Naive B cell (primary cell): Measurements from ENCODE around the gene TENM4. TPM values are rescaled to one million over a fixed set of nuclear protein-coding genes. Genes with fewer than 3 reads are reported as not detected.

Source experiments
- ATAC-seq, 2 donors: fragments of 150-1000 bp; cut with Tn5 transposase; 2 replicates each; pipeline ENCODE4 v1.10.0; 2021; ENCODE audit warnings: low read depth in 2 of 2, mild to moderate bottlenecking in 2 of 2, moderate library complexity in 2 of 2
- DNase-seq: peaks from one replicate; pipeline ENCODE4 v3.0.0; 2022
- H3K27ac Mint-ChIP-seq, 6 donors: one replicate each; pipeline ENCODE4 v1.8.0; 2020 to 2022; ENCODE audit warnings: mild to moderate bottlenecking in 6 of 6, mixed read lengths in 6 of 6, moderate library complexity in 5 of 6, inconsistent platforms in 2 of 6
- H3K27me3 Mint-ChIP-seq, 3 donors: one replicate each; pipeline ENCODE4 v1.8.0; 2021 to 2022; ENCODE audit warnings: mixed read lengths in 3 of 3, mild to moderate bottlenecking in 1 of 3
- H3K36me3 Mint-ChIP-seq, 2 donors: one replicate each; pipeline ENCODE4 v1.8.0; 2020 to 2022; ENCODE audit warnings: mixed read lengths in 2 of 2, inconsistent platforms in 1 of 2, mild to moderate bottlenecking in 1 of 2
- H3K4me1 Mint-ChIP-seq, 3 donors: one replicate each; pipeline ENCODE4 v1.8.0; 2020 to 2022; ENCODE audit warnings: mixed read lengths in 3 of 3, inconsistent platforms in 1 of 3, mild to moderate bottlenecking in 1 of 3, moderate library complexity in 1 of 3
- H3K4me3 Mint-ChIP-seq, 8 donors: one replicate each; pipeline ENCODE4 v1.8.0; 2020 to 2022; ENCODE audit warnings: mild to moderate bottlenecking in 8 of 8, mixed read lengths in 8 of 8, moderate library complexity in 8 of 8, inconsistent platforms in 2 of 8
- H3K9me3 Mint-ChIP-seq, 7 donors: one replicate each; pipeline ENCODE4 v1.8.0; 2020 to 2022; ENCODE audit warnings: mixed read lengths in 7 of 7, mild to moderate bottlenecking in 5 of 7, inconsistent platforms in 2 of 7, moderate library complexity in 1 of 7
- polyA plus RNA-seq, 6 donors: library from polyadenylated mRNA; unstranded; fragments of 300-500 nt; fragmentation: Illumina TruSeq; gene quantifications; one replicate each; pipeline ENCODE4 v1.2.3, GENCODE V29; 2021; ENCODE audit warnings: low read depth in 6 of 6

TENM4 gene
- polyA plus RNA-seq, 6 donors from 2014 or later, result 3.8 TPM; not detected in 5

DNA sequence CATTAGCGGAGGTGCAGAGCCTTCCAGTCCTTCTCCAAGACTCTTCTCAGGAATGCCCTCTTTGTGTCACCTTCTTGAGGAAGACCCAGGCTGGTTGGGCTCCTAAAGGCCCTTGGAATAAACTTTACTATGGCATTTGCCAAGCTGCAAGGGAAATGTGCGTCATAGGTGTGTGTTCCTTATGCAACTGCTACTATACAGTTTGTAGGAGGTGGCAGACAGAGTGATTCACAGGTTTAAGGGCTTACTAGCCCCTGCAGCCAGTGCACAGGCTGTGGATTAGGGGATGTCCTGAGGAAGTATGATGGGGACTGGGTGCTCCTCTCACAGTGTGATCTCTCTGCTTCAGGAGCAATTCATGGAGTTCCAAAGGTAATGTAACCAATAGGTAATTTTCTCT is 74.6 kb downstream of the TENM4 start:
- no peak overlapping the region for H3K27ac Mint-ChIP-seq
- DNase-seq (no peak), ATAC-seq (no peak)
- H3K27me3 Mint-ChIP-seq, result peaks cover 11 to 28% (median 20%) of the 10 kb centered on the region in 3 donors
- H3K4me3 Mint-ChIP-seq, result no peak overlapping the region
- H3K36me3 Mint-ChIP-seq, result peaks cover 0 to 3% of the 10 kb centered on the region in 2 donors
- no peaks in the 10 kb centered on the region for H3K4me1 Mint-ChIP-seq
- H3K9me3 Mint-ChIP-seq, result no peaks in the 10 kb centered on the region

DNA sequence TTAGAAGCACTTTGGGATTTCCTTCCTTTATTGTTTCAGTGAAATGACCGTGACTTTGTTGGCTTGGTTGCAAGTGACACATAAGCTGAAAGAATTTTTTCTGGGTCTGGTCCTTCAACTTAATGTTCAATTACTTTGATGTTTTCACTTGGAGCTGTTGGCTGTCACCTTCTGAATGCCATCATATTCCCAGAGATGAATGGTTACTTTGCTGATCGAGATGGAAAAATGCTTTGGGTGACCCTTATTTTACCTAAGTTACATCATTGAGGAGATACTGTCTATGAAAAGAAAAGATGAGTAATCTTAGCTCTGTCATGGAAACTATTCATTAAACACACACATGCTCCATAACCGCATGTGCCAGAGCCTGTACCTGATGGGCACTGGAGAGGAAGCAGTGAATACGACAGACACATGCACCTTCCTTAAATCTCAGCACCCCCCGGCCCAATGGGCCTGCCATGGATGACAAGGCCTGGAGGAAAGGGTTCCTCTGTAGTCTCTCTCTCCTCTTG is 76.9 kb downstream of the TENM4 start:
- Mint-ChIP-seq H3K4me1 (no peaks in the 10 kb centered on the region), H3K27ac (no peak overlapping the region), H3K9me3 (no peaks in the 10 kb centered on the region), H3K4me3 (no peak overlapping the region), H3K27me3 (peaks cover 6 to 20% (median 14%) of the 10 kb centered on the region in 3 donors), H3K36me3 (peaks cover 0 to 3% of the 10 kb centered on the region in 2 donors)
- ATAC-seq (no peak), DNase-seq (no peak)

DNA sequence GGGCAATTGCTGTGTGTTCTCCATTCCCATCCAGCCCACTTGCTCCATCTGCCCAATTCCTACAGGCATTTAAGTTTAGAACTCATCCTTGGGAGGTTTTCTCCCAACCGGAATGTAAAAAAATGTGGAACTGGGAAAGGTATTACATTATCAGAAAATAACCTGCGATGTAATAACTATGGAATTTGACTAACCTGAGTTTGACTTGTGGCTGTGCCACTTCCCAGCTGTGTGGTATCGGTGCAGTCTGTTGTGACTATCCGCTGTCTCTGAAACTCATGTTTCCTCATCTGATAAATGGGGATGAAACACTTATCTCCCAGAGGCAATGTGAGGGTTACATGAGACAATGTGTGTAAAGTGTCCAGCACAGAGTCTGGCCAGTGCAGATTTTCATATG is 77.6 kb downstream of the TENM4 start:
- H3K36me3 Mint-ChIP-seq, result peaks cover 0 to 3% of the 10 kb centered on the region in 2 donors
- peaks cover 6 to 21% (median 14%) of the 10 kb centered on the region in 3 donors for H3K27me3 Mint-ChIP-seq
- H3K9me3 Mint-ChIP-seq, result no peaks in the 10 kb centered on the region
- ATAC-seq, result no peak
- H3K4me1 Mint-ChIP-seq, result no peaks in the 10 kb centered on the region
- no peak overlapping the region for H3K27ac Mint-ChIP-seq
- no peak overlapping the region for H3K4me3 Mint-ChIP-seq
- no peak for DNase-seq

DNA sequence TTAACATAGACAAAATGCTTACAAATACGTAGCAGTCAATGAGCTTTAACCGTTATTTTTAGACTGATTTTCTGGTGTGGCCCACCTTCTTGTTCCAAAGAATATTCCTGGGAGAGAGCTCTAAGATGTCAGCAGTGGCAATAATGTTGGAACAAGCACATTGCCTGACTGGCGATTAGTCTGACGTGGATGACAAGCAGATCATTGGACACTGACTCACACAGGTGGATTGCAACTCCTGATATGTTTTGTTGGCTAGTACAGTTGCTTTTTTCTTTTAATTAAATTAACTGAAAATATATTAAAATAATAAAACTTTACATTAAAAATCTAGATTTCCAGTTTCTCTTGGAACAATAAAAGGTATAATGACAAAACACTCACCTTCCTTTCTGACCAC is 78.0 kb downstream of the TENM4 start:
- Mint-ChIP-seq H3K27ac (no peak overlapping the region), H3K36me3 (peaks cover 0 to 3% of the 10 kb centered on the region in 2 donors), H3K27me3 (peaks cover 6 to 21% (median 14%) of the 10 kb centered on the region in 3 donors), H3K9me3 (no peaks in the 10 kb centered on the region), H3K4me1 (no peaks in the 10 kb centered on the region), H3K4me3 (no peak overlapping the region)
- DNase-seq (no peak), ATAC-seq (no peak)

DNA sequence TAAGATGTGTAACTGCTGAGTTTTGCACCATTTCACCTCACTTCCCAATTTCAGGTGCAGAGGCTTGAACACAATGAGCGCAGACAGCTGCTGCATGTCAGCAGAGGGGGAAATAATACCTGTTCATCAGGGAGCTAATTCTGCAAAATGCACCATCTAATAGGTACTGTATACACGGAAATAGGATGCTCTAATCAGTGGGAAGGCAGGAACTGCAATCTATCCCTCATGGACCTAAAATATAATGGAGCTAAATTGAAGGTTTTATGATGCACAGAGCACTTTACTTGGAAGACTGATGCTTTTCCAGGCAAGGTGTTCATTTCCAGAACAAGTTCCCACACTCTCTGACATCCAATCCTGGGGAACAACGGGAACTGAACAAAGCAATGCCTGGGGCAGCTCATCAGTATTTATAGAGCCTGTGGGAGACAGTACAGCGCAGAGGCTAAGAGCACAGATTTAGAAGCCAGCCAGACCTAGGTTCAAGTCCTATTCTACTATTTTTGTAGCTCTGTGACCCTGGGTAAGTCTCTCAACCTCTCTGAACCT is 78.5 kb downstream of the TENM4 start:
- no peaks in the 10 kb centered on the region for H3K4me1 Mint-ChIP-seq
- no peak for DNase-seq
- H3K9me3 Mint-ChIP-seq, result no peaks in the 10 kb centered on the region
- H3K4me3 Mint-ChIP-seq, result no peak overlapping the region
- H3K36me3 Mint-ChIP-seq, result peaks cover 0 to 3% of the 10 kb centered on the region in 2 donors
- no peak for ATAC-seq
- peaks cover 6 to 21% (median 10%) of the 10 kb centered on the region in 3 donors for H3K27me3 Mint-ChIP-seq
- no peak overlapping the region for H3K27ac Mint-ChIP-seq

GRCh38 chr11:79358258-79358657 is 82.6 kb downstream of the TENM4 start:
- H3K4me3 Mint-ChIP-seq, result no peak overlapping the region
- no peak for ATAC-seq

DNA sequence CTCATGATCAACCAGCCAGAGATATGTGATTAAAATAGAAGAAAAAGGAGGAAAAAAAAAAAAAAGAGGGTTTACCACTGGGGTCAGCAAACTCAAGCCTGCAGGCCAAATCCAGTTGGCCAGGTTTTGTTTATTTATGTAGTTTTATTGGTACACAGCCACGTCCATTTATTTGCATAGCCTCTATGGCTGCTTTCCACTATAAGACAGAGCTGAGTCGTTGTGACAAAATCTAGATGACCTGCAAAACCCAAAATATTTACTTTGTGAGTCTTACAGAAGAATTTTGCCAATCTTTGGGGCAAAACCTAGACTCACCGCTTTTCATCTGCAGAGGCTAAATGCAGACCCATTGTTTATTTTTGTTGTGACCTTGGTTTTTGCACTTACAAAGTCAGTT is 87.1 kb downstream of the TENM4 start:
- Mint-ChIP-seq H3K27ac (no peak overlapping the region), H3K36me3 (no peaks in the 10 kb centered on the region), H3K4me3 (no peak overlapping the region), H3K4me1 (peaks cover 0 to 2% (median 0%) of the 10 kb centered on the region in 3 donors), H3K9me3 (peaks cover 0 to 6% (median 2%) of the 10 kb centered on the region in 7 donors), H3K27me3 (peaks cover 12 to 22% (median 18%) of the 10 kb centered on the region in 3 donors)
- ATAC-seq, result no peak
- DNase-seq, result no peak

More at GRCh38 chr11:79358258-79358657, 82.6 kb downstream of the TENM4 start:
- Mint-ChIP-seq H3K36me3 (no peaks in the 10 kb centered on the region), H3K4me1 (peaks cover 0 to 2% (median 0%) of the 10 kb centered on the region in 3 donors), H3K27ac (no peak overlapping the region), H3K27me3 (peaks cover 0 to 21% (median 4%) of the 10 kb centered on the region in 3 donors), H3K9me3 (peaks cover 0 to 2% (median 0%) of the 10 kb centered on the region in 7 donors)
- no peak for DNase-seq

- Mint-ChIP-seq H3K27me3 (peaks cover 12 to 18% (median 17%) of the 10 kb centered on the region in 3 donors), H3K4me1 (peaks cover 0 to 2% (median 0%) of the 10 kb centered on the region in 3 donors), H3K4me3 (no peak overlapping the region), H3K36me3 (no peaks in the 10 kb centered on the region), H3K27ac (no peak overlapping the region), H3K9me3 (peaks cover 0 to 6% (median 2%) of the 10 kb centered on the region in 7 donors)
- no peak for ATAC-seq
- no peak for DNase-seq
Observed at GRCh38 chr11:79352349-79352703, 88.5 kb downstream of the TENM4 start.

DNA sequence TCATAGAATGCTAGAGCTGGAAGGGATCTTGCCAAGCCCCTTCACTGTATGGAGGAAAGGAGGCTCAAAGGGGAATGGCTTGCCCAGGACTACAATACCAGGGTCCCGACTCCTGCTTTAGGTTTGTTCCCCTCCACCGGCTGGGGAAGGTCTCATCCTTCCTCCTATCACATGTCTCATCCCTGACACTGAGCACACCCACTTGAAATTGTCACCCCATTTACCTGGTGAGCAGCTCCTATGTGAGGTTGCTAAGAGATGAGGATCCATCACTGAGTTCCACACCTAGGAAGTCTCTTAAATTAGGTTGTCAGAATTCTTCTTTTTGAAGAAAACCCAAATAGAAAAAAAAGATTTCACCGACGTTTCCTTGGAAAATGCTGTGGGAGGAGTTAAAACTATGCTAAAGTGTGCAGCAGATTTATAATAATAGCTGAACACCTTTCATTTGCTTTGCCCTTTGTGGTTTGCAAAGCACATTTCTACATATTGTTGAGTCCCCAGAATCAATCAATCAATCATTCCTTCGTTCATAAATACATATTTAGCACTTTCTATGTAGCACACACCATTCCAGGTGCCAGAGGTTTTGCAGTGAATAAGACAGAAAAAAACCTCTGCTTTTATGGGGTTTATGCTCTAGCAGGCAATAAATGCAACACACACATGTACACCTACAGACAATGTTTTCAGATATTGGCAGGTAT is 91.7 kb downstream of the TENM4 start:
- no peak overlapping the region for H3K4me3 Mint-ChIP-seq
- peaks cover 0 to 6% (median 0%) of the 10 kb centered on the region in 7 donors for H3K9me3 Mint-ChIP-seq
- ATAC-seq, result no peak

DNA sequence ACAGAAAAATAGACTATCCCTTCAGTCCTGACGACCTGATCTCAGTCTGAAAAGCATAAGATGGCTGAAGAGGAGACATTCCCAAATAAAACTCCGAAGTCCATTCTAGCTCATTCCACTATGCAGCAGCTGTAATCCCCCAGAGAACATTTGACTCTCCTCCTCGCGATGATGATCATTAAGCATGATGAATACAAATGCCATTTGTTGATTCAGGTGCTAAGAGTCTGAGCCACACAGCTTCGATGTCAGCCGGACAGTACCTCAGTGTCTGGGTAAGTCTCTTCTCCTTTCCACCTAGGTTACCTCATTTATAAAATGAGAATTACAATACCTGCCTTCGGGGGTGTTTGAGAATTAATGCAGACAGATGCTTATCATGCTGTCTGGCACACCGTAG is 94.8 kb downstream of the TENM4 start:
- ATAC-seq, result no peak
- H3K27ac Mint-ChIP-seq, result peak overlapping the region in 1 of 6 donors; percentile 59

More for the DNA sequence above, 91.7 kb downstream of the TENM4 start:
- Mint-ChIP-seq H3K36me3 (no peaks in the 10 kb centered on the region), H3K27me3 (peaks cover 12 to 18% (median 17%) of the 10 kb centered on the region in 3 donors), H3K27ac (no peak overlapping the region), H3K4me1 (peaks cover 0 to 2% (median 0%) of the 10 kb centered on the region in 3 donors)
- no peak for DNase-seq

DNA sequence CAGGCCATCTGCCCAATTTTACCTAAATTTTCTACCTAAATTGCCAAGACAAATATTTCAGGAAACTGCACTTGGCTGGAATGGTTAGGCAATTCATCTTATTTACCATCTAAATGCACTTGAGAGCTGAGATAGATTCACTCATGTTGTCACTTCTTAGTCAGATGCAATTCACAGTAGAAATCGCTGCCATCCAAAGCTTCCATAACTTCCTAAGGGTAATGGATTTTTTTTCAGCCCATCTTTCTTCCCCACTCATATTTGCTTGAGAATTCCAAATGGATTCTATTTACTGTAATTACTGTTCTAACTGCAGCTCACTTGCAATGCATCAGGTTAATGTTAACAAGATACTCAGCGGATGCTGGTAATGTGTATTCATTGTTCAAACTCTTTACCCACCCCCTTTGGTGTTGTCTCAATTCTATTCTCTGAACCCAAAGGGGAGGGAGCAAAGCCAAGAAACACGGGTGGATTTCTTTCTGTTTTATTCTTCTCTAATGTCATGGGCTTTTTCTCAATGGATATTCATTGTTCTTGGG is 96.0 kb downstream of the TENM4 start:
- no peak overlapping the region for H3K4me3 Mint-ChIP-seq
- no peak overlapping the region for H3K27ac Mint-ChIP-seq
- peaks cover 0 to 4% (median 4%) of the 10 kb centered on the region in 3 donors for H3K4me1 Mint-ChIP-seq
- H3K27me3 Mint-ChIP-seq, result peaks cover 0 to 8% (median 4%) of the 10 kb centered on the region in 3 donors
- no peaks in the 10 kb centered on the region for H3K36me3 Mint-ChIP-seq
- H3K9me3 Mint-ChIP-seq, result peaks cover 0 to 4% (median 0%) of the 10 kb centered on the region in 7 donors
- ATAC-seq, result no peak
- DNase-seq, result no peak

More for the DNA sequence above, 94.8 kb downstream of the TENM4 start:
- no peak for DNase-seq
- Mint-ChIP-seq H3K4me1 (peaks cover 0 to 4% (median 4%) of the 10 kb centered on the region in 3 donors), H3K9me3 (peaks cover 0 to 6% (median 2%) of the 10 kb centered on the region in 7 donors), H3K27me3 (peaks cover 7 to 20% (median 10%) of the 10 kb centered on the region in 3 donors), H3K4me3 (no peak overlapping the region), H3K36me3 (no peaks in the 10 kb centered on the region)

GRCh38 chr11:79342686-79343085 is 98.1 kb downstream of the TENM4 start:
- peaks cover 0 to 6% (median 0%) of the 10 kb centered on the region in 7 donors for H3K9me3 Mint-ChIP-seq
- H3K27me3 Mint-ChIP-seq, result peaks cover 0 to 7% (median 4%) of the 10 kb centered on the region in 3 donors
- DNase-seq, result no peak
- no peaks in the 10 kb centered on the region for H3K36me3 Mint-ChIP-seq
- peaks cover 0 to 4% (median 4%) of the 10 kb centered on the region in 3 donors for H3K4me1 Mint-ChIP-seq
- H3K4me3 Mint-ChIP-seq, result no peak overlapping the region
- H3K27ac Mint-ChIP-seq, result no peak overlapping the region
- ATAC-seq, result no peak

DNA sequence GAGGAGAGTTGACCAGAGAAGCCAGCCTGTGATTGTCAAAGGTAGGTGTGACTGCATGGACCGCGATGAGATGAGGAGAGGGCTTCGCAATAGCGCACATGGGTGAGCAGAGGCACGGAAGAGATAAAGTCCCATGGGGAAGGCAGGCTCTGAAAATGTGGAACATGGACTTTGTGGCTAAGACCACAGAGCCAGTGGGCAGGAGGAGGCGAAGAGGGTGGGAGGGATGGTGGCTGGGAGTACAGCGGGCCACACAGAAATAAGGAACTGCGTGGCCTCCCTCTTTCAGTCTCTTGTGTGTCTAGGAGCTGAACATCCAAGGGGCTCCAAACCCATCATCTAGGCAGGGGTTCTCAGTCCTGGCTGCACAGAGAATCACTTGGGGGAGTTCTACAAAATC is 98.6 kb downstream of the TENM4 start:
- H3K36me3 Mint-ChIP-seq, result no peaks in the 10 kb centered on the region
- H3K4me3 Mint-ChIP-seq, result no peak overlapping the region
- no peak for ATAC-seq
- H3K27ac Mint-ChIP-seq, result no peak overlapping the region
- peaks cover 0 to 6% (median 0%) of the 10 kb centered on the region in 7 donors for H3K9me3 Mint-ChIP-seq
- peaks cover 0 to 7% (median 4%) of the 10 kb centered on the region in 3 donors for H3K27me3 Mint-ChIP-seq
- DNase-seq, result no peak
- H3K4me1 Mint-ChIP-seq, result peaks cover 0 to 4% (median 4%) of the 10 kb centered on the region in 3 donors
